ENCODE measurements around the gene GPC5.
"Not testable (repeated sequence)": the region's sequence is repeated elsewhere in the genome, so short reads cannot be mapped to it uniquely, and the experiment has no call there.

Gene GPC5

DNA sequence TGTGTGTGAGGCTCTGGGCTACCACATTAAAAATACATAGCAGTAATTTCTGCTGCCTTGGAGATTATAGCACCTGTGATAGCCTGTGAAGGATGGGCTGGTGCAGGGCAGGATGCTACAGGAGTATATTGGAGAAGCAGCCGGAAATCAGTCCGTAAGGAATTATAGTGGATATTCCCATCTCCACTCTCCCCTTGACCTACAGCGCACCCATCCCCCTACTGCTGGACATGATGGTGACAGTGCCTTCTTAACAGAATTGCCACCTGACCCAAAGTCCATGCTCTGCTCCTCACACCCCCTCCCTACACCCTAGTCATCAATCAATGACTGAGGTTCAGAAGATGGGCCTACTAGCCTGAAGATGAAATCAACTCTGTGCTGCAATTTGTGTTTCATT lies 376.0 kb downstream of the GPC5 start:
- no peak for DNase-seq (ENCODE audit: low spot score)

DNA sequence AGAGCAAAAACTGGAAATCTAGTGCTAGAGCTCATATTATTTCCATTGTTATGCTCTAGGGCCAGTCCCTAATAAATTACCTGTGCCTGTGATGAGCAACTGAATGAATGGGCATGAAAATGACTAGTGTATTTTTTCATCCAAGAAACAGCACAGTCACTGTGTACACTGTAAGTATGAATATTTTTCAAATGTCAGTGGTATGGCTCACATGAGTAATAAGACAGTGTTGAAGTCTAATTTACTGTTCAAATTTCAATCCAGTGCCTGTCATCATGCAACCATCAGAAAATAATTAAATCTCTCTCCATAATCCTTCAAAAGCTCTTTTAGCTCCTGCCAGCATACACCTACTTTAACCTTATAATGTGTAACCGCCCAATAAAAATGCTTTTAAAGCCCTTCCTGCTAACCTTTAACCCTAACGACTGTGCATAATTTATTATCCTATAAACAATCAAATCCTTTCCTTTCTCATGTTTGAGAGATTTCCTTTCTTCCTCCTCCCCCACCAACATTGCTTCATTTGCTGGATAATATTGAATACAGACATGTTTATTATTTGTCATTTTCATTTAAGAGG lies 378.3 kb downstream of the GPC5 start:
- DNase-seq (ENCODE audit: low spot score) = no peak

DNA sequence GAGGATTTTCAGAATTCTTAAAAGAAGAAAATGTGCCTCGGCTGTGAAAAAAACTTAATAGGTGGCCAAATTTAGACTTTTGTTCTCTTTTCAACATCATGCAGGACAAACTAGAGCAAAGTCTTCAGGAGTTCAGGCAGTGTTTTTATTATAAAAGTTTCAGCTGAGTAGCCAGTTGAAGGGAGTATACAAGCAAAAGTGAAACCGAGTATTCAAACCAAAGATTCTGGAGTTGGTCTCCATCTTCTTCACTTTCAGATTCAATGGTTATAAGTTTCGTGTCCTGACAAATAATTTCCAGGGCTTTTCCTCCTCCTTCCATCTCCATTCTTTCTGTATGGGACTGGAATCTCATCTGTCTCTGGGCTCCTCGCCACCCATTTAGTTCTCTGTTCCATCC lies 379.7 kb downstream of the GPC5 start:
- DNase-seq (ENCODE audit: low spot score) = no peak

GRCh38 chr13:91781982-91782691 lies 383.7 kb downstream of the GPC5 start:
- DNase-seq (ENCODE audit: low spot score) = not testable (repeated sequence)

DNA sequence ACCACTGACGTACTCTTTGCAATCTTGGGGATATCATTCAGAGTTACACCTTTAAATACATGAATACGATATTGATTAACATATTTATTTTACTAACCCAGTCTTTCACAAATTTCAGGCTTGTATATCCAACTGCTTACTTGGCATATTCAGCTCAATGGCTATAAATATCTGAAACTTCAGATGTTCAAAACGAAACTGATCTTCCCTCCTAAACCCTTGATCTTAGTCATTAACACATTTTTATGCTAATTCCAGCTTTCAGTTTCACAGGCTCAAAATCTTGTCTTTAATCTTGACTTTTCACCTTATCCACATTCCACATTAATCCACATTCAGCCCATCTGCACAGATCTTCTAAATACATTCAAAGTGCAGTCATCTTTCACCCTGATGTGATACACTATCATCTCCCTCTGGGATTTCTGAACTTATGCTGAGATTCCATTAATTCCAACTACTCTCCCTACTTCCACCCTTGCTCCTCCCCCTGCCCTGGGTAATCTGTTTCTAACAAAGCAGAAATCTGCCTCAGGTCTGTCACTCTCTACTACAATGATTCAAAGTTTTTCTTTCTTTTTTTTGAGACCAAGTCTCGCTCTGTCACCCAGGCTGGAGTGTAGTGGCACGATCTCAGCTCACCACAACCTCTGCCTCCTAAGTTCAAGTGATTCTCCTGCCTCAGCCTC lies 387.2 kb downstream of the GPC5 start:
- DNase-seq (ENCODE audit: low spot score) = no peak

DNA sequence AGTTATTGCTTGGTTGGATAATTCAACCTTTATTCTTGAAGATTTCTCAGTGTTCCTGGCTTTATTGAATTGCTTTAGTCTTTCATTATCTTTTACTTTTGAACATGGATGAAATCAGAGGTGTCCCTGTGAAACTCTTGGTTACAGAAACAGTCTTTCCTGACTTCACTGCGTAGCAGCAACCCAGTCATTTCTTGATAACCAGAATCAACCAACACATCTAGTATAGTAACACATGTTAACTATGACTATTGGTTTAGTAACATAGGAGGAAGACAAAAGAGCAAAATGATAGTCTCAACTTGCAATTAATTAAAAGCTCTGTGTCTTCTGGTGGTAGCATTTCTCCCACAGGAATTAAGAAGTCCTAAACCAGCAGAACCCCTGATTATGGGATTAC lies 393.6 kb downstream of the GPC5 start:
- no peak for DNase-seq (ENCODE audit: low spot score)

- DNase-seq (ENCODE audit: low spot score) = no peak
Measured at GRCh38 chr13:91797567-91797966, 399.1 kb downstream of the GPC5 start.

- not testable (repeated sequence) for DNase-seq (ENCODE audit: low spot score)
Measured at GRCh38 chr13:91798338-91798737, 399.9 kb downstream of the GPC5 start.

DNA sequence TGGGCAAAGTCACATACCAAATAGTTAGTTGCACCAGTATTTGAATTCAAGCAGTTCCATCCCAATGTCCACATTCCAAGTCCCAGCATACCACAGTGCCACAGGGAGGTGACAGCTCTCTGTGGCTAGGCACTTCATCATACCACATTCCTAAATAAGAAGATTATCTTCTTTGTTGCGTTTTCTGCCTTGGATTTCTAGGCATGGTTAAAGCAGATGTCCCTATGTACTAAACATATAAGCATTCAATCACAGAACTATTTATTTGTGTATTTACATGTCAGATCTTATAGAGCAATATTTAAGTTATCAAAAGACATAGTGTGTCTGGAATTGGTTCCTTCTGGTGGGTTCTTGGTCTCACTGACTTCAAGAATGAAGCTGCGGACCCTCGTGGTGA lies 403.4 kb downstream of the GPC5 start:
- not testable (repeated sequence) for DNase-seq (ENCODE audit: low spot score)

GRCh38 chr13:91802957-91803356 lies 404.5 kb downstream of the GPC5 start:
- DNase-seq (ENCODE audit: low spot score) = no peak

GRCh38 chr13:91804724-91805123 lies 406.3 kb downstream of the GPC5 start:
- no peak for DNase-seq (ENCODE audit: low spot score)

- no peak for DNase-seq (ENCODE audit: low spot score)
Measured at GRCh38 chr13:91805605-91806004, 407.2 kb downstream of the GPC5 start.

GRCh38 chr13:91809161-91809560 lies 410.7 kb downstream of the GPC5 start:
- no peak for DNase-seq (ENCODE audit: low spot score)

DNA sequence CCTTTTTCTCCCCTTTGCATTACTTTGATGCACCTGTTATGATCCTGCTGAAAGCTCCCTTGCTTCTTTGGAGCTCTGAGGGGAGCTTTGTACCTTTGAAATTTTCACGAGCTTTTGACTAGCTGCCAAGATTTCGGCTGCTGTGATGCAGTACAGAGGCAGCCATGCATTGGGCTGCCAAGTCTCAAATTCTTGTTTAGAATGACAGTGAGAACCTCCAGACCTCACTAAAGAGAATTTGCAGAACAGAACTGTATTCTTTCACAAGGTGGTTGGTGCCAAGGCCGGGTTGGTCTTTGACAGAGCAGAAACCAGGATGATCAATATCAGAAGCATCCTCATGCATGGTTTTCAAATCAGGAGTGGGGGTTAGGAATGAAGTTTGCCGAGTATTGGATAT lies 414.8 kb downstream of the GPC5 start:
- no peak for DNase-seq (ENCODE audit: low spot score)

DNA sequence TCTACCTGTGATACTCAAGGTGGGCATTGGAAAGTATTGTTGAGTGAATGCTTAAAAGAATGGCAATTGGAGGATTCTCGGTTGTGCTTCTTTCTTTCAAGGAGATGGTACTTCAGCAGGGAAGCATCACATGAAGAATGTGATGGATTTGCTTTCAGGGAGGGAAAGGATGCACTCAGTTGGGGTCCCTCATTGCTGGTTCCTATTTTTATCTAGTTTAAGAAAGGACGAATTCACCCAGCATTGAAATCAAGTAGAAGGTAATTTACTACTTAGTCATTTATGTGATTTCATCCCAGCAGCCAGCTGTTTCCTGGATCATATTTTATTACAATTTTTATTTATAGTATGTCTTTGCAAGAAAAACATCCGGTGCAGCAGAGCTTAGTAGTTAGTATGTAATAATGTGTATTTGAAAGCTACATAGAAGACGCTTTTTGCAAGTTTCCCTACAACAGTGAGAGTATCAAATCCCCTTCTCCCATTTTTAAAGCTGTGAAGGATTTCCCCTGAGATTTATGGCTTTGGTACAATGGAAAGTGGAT lies 417.9 kb downstream of the GPC5 start:
- no peak for DNase-seq (ENCODE audit: low spot score)

DNA sequence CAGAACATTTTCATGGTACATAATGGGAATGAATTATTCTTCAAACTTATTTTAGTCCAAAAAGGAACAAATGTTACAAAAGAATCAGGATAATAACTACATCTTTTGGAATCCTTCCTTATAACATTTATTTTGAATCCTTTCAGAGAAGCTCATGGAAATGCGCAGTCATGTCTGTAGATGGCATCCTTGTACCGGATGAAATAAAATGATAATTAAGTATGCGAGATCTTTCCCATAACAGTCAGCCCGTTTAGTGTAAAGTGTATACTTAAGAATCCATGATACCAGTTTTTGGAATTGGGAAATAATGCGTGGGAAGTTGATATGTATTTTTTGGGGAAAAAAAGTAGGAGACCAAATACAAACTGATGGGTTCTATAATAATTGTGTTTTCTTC lies 418.8 kb downstream of the GPC5 start:
- no peak for DNase-seq (ENCODE audit: low spot score)

DNA sequence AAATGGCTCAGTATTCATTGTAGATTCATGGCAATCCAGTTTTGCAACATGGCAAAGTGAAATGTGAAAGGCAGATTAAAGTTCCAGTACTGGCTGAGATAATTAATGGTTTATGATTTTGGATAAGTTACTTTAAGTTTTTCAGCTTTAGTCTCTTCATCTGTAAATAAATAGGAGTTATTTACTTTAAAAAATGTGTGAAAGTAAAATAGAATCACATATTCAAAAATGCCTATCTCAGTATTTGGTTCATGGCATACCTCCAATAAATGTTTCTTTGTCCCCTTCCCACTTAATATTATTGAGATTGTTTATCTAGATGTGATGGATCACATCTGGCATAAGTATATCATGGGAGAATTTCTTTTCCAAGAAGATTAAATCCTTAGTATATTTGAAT lies 426.0 kb downstream of the GPC5 start:
- no peak for DNase-seq (ENCODE audit: low spot score)

- DNase-seq (ENCODE audit: low spot score) = no peak
Measured at GRCh38 chr13:91825516-91825915, 427.1 kb downstream of the GPC5 start.

- no peak for DNase-seq (ENCODE audit: low spot score)
Measured at GRCh38 chr13:91836553-91836952, 438.1 kb downstream of the GPC5 start.

GRCh38 chr13:91845612-91846011 lies 447.2 kb downstream of the GPC5 start:
- DNase-seq (ENCODE audit: low spot score) = no peak

GRCh38 chr13:91863699-91864098 lies 465.3 kb downstream of the GPC5 start:
- DNase-seq (ENCODE audit: low spot score) = no peak

DNA sequence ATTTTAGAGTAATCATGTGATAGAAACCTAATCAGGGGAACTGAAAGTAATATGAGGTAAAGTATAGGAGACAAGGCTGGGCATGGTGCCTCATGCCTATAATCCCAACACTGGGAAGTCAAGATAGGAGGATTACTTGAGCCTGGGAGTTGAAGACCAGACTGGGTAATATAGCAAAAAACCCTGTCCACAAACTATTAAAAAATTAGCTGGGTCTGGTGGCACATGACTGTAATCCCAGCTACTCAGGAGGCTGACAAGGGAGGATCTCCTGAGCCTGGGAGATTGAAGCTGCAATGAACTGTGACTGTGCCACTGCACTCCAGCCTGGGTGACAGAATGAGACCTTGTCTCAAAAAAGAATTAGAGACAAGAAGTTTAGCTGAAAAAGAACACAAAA lies 469.9 kb downstream of the GPC5 start:
- DNase-seq (ENCODE audit: low spot score) = no peak

DNA sequence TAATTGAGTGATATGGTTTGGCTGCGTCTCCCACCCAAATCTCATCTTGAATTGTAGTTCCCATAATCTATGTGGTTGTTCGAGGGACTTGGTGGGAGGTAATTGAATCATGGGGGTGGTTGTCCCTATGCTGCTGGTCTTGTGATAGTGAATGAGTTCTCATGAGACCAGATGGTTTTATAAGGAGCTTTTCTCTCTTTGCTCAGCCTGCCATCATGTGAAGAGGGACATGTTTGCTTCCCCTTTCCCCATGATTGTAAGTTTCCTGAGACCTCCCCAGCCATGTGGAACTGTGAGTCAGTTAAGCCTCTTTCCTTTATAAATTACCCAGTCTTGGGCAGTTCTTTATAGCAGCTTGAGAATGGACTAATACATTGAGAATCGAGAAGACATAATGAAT lies 480.1 kb downstream of the GPC5 start:
- no peak for DNase-seq (ENCODE audit: low spot score)
